ENCODE data around the gene HTT. TPM values are rescaled to one million over a fixed set of nuclear protein-coding genes. Genes with fewer than 3 reads are reported as not detected.

The HTT gene
- total and polyA plus RNA-seq, 9 of the 15 experiments (the other 6 are each of a cell fraction or from before 2014, with no cell fraction given): 0.66 to 31.6 (median 14.7) TPM

GRCh38 chr4:3226944-3227343 is 152.5 kb downstream of the HTT start:
- H3K4me2 ChIP-seq (ENCODE audit: insufficient read depth, low read length): no peak overlapping the region
- no peak overlapping the region for H3K9ac ChIP-seq (ENCODE audit: insufficient read depth in 1 of 2, low read depth in 2 of 2, low read length in 2 of 2)
- no TSS peak for BruUV-seq (replicated peaks)
- H3K9me1 ChIP-seq (ENCODE audit: control insufficient read depth, insufficient read depth, low read length): peaks cover 2% of the 10 kb centered on the region
- in situ Hi-C loops (cut with MboI) (no loop called here), intact Hi-C loops (cut with micrococcal nuclease) (no loop called here)
- H3K27me3 ChIP-seq (ENCODE audit: control insufficient read depth in 2 of 2, insufficient read depth in 2 of 2, low read length in 2 of 2): no peaks in the 10 kb centered on the region
- WGBS (ENCODE audit: insufficient coverage, low coverage, missing lambda C conversion rate): 83% methylated on average over 5 of the region's 6 CpGs
- ChIA-PET CTCF (ENCODE audit: low intra/inter-chr PET ratio) (no interaction called here), POLR2A (no interaction called here)
- H3K79me2 ChIP-seq (ENCODE audit: control insufficient read depth, insufficient read depth, low read length): no peaks in the 10 kb centered on the region
- no peak for TF ChIP-seq ZNF586 (CRISPR knock-in tag; conservative IDR thresholded peaks at IDR 0.05)
- no peak for TF ChIP-seq RBM39 (optimal IDR thresholded peaks at IDR 0.05; ENCODE audit: low read depth, low read length)
- no peak for TF ChIP-seq ZNF583 (CRISPR knock-in tag; IDR thresholded peaks at IDR 0.05)
- no peak overlapping the region for H2AFZ ChIP-seq (ENCODE audit: low read depth, low read length)
- H4K20me1 ChIP-seq (replicated peaks; ENCODE audit: control insufficient read depth, insufficient read depth, low read length): no peaks in the 10 kb centered on the region
- H3K4me3 ChIP-seq: no peak overlapping the region
- no peaks in the 10 kb centered on the region for H3K9me3 ChIP-seq (replicated peaks; ENCODE audit: control insufficient read depth, insufficient read depth, low read depth, low read length)
- no peak overlapping the region for H3K27ac ChIP-seq (ENCODE audit: extremely low read depth, low read depth, low read length)
- DNase-seq (ENCODE audit: extremely low read depth in 1 of 4, low spot score in 3 of 4) (no peak), ATAC-seq (no peak), FAIRE-seq (no peak)
- peaks cover 0 to 4% of the 10 kb centered on the region in 2 experiments; a peak in 1 of 5 replicates for H3K4me1 ChIP-seq (replicated peaks in 1 of 2; ENCODE audit: control insufficient read depth in 2 of 2, insufficient read depth in 2 of 2, low read length in 2 of 2)
- H3K36me3 ChIP-seq (ENCODE audit: control insufficient read depth, insufficient read depth, low read length): peaks cover 62% of the 10 kb centered on the region

GRCh38 chr4:3227878-3228675 is 153.6 kb downstream of the HTT start:
- H3K79me2 ChIP-seq (ENCODE audit: control insufficient read depth, insufficient read depth, low read length): no peaks in the 10 kb centered on the region
- no peak for TF ChIP-seq KDM5B (IDR thresholded peaks at IDR 0.05; ENCODE audit: insufficient replicate concordance, low read depth, low read length)
- TF ChIP-seq EWSR1 (IDR thresholded peaks at IDR 0.05; ENCODE audit: borderline replicate concordance, low read depth, partially characterized antibody): no peak
- no peak for TF ChIP-seq E4F1 (CRISPR knock-in tag; IDR thresholded peaks at IDR 0.05; ENCODE audit: borderline replicate concordance)
- TF ChIP-seq ZFX (CRISPR knock-in tag; IDR thresholded peaks at IDR 0.05): no peak
- TF ChIP-seq DLX4 (CRISPR knock-in tag; IDR thresholded peaks at IDR 0.05): no peak
- no peak overlapping the region for H3K4me2 ChIP-seq (ENCODE audit: insufficient read depth, low read length)
- peaks cover 2% of the 10 kb centered on the region for H3K9me1 ChIP-seq (ENCODE audit: control insufficient read depth, insufficient read depth, low read length)
- no peaks in the 10 kb centered on the region for H3K9me3 ChIP-seq (replicated peaks; ENCODE audit: control insufficient read depth, insufficient read depth, low read depth, low read length)
- no peak for ATAC-seq
- DNase-seq (ENCODE audit: extremely low read depth in 1 of 4, low spot score in 3 of 4): no peak
- H3K27ac ChIP-seq (ENCODE audit: extremely low read depth, low read depth, low read length): no peak overlapping the region
- WGBS (ENCODE audit: insufficient coverage, low coverage, missing lambda C conversion rate): 89% methylated on average over 20 of the region's 23 CpGs
- peaks cover 0 to 10% of the 10 kb centered on the region in 2 experiments; a peak in 1 of 5 replicates for H3K4me1 ChIP-seq (replicated peaks in 1 of 2; ENCODE audit: control insufficient read depth in 2 of 2, insufficient read depth in 2 of 2, low read length in 2 of 2)
- in situ Hi-C loops (cut with MboI): no loop called here
- no TSS peak for BruUV-seq (replicated peaks)
- intact Hi-C loops (cut with micrococcal nuclease): no loop called here
- POLR2A ChIA-PET: interaction anchor here (0.8 to 1.1 kb wide), 2 partner anchors 10 to 15 kb away, joined by 3 to 4 read pairs; no protein-coding TSS in a partner anchor
- H3K9ac ChIP-seq (ENCODE audit: insufficient read depth in 1 of 2, low read depth in 2 of 2, low read length in 2 of 2): no peak overlapping the region
- no peak overlapping the region for H3K4me3 ChIP-seq
- no peak for FAIRE-seq
- CTCF ChIA-PET (ENCODE audit: low intra/inter-chr PET ratio): no interaction called here
- no peaks in the 10 kb centered on the region for H4K20me1 ChIP-seq (replicated peaks; ENCODE audit: control insufficient read depth, insufficient read depth, low read length)
- H3K36me3 ChIP-seq (ENCODE audit: control insufficient read depth, insufficient read depth, low read length): peaks cover 64% of the 10 kb centered on the region
- no peak overlapping the region for H2AFZ ChIP-seq (ENCODE audit: low read depth, low read length)
- H3K27me3 ChIP-seq (ENCODE audit: control insufficient read depth in 2 of 2, insufficient read depth in 2 of 2, low read length in 2 of 2): no peaks in the 10 kb centered on the region
